ENCODE measurements around the gene DELE1.
A peak's percentile ranks its signal among the peaks of the same experiment; 100 is the strongest.

Gene DELE1, protein sequence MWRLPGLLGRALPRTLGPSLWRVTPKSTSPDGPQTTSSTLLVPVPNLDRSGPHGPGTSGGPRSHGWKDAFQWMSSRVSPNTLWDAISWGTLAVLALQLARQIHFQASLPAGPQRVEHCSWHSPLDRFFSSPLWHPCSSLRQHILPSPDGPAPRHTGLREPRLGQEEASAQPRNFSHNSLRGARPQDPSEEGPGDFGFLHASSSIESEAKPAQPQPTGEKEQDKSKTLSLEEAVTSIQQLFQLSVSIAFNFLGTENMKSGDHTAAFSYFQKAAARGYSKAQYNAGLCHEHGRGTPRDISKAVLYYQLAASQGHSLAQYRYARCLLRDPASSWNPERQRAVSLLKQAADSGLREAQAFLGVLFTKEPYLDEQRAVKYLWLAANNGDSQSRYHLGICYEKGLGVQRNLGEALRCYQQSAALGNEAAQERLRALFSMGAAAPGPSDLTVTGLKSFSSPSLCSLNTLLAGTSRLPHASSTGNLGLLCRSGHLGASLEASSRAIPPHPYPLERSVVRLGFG

DNA sequence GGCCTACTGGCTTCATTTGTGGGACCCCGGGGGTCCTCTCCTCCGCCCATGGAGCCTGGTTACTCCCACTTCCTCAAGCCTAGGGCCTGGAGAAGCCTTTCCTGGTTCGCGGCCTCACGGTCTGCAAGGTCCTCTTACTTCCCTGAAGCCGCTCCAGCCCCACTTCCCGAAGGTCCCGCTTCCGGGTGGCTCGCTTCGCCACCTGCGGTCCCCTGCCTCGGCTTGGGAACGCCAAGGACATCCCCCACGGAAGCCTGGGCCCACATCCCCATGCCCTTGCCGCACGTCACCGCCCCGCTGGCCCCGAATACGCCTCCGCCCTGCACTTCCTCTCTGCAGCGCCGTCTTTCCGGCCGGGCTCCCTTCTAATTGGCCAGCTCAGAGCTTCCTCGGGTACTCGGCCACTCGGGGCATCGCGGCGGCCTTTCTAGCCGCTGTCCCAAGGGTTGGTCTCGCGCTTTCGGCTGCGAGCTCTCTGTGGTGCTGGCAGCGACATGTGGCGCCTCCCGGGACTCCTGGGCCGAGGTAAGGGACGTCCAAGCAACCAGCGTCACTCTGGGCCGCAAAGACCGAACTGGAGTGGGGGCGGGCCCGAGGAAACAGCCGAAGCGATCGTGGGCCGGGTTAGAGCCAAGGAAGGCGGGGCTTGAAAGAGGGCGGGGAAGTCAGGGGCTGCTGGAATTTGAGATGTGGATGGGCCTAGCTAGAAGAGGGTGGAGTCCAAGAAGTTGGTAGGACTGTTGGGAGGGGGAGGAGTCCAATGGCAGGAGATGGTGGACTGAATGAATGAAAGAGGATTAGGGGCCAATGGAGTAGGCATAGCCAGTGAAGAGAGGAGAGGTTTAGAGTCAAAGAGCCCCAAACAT is at the start of gene DELE1:
TSS of gene DELE1 (plus strand) at position 424 of the 866 bp plus-strand sequence. CDS start at position 495, 71 bp downstream.
- peak; percentile 91 for DNase-seq (ENCODE audit: extremely low read depth, insufficient read length)
- H3K36me3 ChIP-seq (ENCODE audit: control insufficient read depth, insufficient read depth, low read length): peaks cover 12% of the 10 kb centered on the region
- TF ChIP-seq, protein P1, sequence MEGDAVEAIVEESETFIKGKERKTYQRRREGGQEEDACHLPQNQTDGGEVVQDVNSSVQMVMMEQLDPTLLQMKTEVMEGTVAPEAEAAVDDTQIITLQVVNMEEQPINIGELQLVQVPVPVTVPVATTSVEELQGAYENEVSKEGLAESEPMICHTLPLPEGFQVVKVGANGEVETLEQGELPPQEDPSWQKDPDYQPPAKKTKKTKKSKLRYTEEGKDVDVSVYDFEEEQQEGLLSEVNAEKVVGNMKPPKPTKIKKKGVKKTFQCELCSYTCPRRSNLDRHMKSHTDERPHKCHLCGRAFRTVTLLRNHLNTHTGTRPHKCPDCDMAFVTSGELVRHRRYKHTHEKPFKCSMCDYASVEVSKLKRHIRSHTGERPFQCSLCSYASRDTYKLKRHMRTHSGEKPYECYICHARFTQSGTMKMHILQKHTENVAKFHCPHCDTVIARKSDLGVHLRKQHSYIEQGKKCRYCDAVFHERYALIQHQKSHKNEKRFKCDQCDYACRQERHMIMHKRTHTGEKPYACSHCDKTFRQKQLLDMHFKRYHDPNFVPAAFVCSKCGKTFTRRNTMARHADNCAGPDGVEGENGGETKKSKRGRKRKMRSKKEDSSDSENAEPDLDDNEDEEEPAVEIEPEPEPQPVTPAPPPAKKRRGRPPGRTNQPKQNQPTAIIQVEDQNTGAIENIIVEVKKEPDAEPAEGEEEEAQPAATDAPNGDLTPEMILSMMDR (IDR thresholded peaks at IDR 0.05; ENCODE audit: insufficient read depth, low read length, poor library complexity, severe bottlenecking): no peak
- H3K4me3 ChIP-seq (replicated peaks; ENCODE audit: low read depth, low read length): peak within 1 kb of the TSS; percentile 92
- no peaks in the 10 kb centered on the region for H3K27me3 ChIP-seq (replicated peaks; ENCODE audit: control insufficient read depth, insufficient read depth, low read length)

DNA sequence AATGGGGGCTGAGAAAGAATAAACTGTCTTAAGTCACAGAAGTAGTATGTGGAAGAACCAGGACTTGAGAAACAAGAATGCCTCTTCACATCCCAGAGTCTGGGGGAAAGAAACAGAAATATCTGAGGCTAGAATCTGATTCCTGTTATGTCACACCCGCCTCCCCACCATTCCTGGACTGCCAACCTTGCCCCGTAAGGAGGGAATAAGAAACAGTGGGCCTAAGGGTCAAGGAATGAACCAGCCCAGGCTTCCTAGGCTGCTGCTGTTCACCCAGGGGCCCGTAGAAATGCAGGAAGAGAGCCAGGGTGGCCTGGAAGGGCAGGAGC is 49.8 kb upstream of the DELE1 start:
- Histone ChIP-seq H3K36me3 (ENCODE audit: control insufficient read depth, insufficient read depth, low read length) (no peaks in the 10 kb centered on the region), H3K27me3 (replicated peaks; ENCODE audit: control insufficient read depth, insufficient read depth, low read length) (peaks cover 3% of the 10 kb centered on the region; the same call in 1 of the 2 replicates), H3K4me3 (replicated peaks; ENCODE audit: low read depth, low read length) (no peak overlapping the region)
- no peak for DNase-seq (ENCODE audit: extremely low read depth, insufficient read length)
- TF ChIP-seq, protein P1 (IDR thresholded peaks at IDR 0.05; ENCODE audit: insufficient read depth, low read length, poor library complexity, severe bottlenecking): no peak

DNA sequence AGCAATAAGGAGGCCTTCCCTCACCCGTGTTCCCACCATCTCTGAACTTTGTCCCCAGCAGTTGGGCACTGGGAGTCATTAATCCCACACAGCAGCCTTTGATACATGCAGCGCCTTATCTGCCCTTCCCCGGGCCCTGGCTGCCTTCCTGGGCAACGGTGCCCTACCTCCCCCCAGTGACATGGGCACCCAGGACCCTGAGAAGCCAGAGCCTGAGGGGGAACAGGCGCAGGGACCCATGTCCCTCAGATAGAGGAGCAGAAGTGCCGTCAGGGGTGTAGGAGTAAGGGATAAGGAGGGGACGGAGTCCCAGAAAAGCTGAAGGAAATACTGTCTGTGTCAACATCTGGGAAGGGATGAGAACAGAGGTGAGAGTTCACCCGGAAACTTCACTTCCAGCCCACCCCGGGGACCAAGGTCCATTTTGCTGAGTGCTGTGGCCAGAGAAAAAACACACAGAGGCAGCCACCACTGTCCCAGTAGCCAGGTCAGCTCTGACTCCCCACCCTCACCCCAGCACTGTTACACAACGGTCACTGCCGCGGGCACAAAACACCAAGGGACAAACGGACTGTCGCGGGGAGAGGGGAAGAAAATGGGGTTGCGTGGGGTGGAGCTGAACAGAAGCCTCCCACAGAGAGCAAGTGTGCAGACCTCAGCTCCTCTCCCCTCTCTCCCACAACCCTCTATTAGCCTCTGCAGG is 49.3 kb upstream of the DELE1 start:
- Histone ChIP-seq H3K36me3 (ENCODE audit: control insufficient read depth, insufficient read depth, low read length) (no peaks in the 10 kb centered on the region), H3K4me3 (replicated peaks; ENCODE audit: low read depth, low read length) (no peak overlapping the region), H3K27me3 (replicated peaks; ENCODE audit: control insufficient read depth, insufficient read depth, low read length) (peaks cover 3% of the 10 kb centered on the region; the same call in 1 of the 2 replicates)
- DNase-seq (ENCODE audit: extremely low read depth, insufficient read length): no peak
- TF ChIP-seq, protein P1 (IDR thresholded peaks at IDR 0.05; ENCODE audit: insufficient read depth, low read length, poor library complexity, severe bottlenecking): no peak

DNA sequence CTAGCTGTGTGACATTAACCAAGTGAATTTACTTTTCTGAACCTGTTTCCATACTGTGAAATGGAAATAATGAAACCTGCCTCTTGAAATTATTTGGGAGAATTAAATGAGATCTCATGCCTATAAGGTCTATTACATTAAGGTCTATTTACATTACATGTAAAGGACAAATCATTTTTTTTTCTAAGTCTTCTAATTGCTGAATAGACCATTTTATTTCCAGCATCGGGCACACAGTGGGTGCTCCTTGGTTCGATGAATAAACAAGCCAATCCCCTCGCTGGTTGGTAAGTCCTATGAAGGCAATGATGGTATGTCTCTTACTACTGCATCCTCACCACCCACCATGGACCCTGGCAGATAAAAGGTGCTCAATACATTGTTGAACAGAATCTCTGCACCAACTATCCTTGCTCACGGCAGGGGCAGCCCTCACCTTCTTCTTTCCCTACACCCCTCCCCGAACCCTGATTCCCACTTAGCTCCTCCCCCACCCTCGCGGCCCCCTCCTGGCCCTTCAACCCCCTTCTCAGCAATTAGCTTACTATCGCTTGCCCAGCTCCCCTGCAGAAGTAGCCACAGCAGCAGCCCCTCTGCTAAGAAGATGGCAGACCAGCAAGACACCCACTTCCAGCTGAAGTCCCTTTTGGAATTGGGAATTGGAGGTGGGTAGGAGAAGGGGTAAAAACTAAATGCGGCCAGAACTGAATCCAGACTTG is 48.5 kb upstream of the DELE1 start:
- Histone ChIP-seq H3K36me3 (ENCODE audit: control insufficient read depth, insufficient read depth, low read length) (no peaks in the 10 kb centered on the region), H3K27me3 (replicated peaks; ENCODE audit: control insufficient read depth, insufficient read depth, low read length) (peaks cover 3% of the 10 kb centered on the region; the same call in 1 of the 2 replicates), H3K4me3 (replicated peaks; ENCODE audit: low read depth, low read length) (no peak overlapping the region)
- TF ChIP-seq, protein P1 (IDR thresholded peaks at IDR 0.05; ENCODE audit: insufficient read depth, low read length, poor library complexity, severe bottlenecking): no peak
- no peak for DNase-seq (ENCODE audit: extremely low read depth, insufficient read length)

Data from GM06990 (cell line).